Heart right ventricle (tissue), 16 donors: ENCODE measurements around the gene RIBC2. TPM values are rescaled to one million over a fixed set of nuclear protein-coding genes. Genes with fewer than 3 reads are reported as not detected.
"Not testable (repeated sequence)": the region's sequence is repeated elsewhere in the genome, so short reads cannot be mapped to it uniquely, and the experiment has no call there.

Experiments
- ATAC-seq, 8 donors: fragments of 200-7000 bp; cut with Tn5 transposase; one replicate each; pipeline ENCODE4 v1.9.1; 2020; ENCODE audit warnings: mild to moderate bottlenecking in 8 of 8, moderate library complexity in 8 of 8, moderate number of reproducible peaks in 1 of 8
- DNase-seq, 2 donors: peaks; one replicate each; pipeline ENCODE4 v3.0.0-alpha.2; 2020
- H3K27ac ChIP-seq, 10 donors: fragments of 200-600 bp; sonication (generic) in 2 of 10; one replicate each; pipeline versions ENCODE4 v1.5.0 to v1.8.0; 2020 to 2022; ENCODE audit warnings: mild to moderate bottlenecking in 3 of 10
- H3K27me3 ChIP-seq, 7 donors: fragments of 200-600 bp; one replicate each; pipeline ENCODE4 v1.8.0; 2021 to 2022; ENCODE audit warnings: mild to moderate bottlenecking in 2 of 7
- H3K36me3 ChIP-seq, 9 donors: fragments of 200-600 bp; sonication (generic) in 1 of 9; one replicate each; pipeline versions ENCODE4 v1.5.0 to v1.8.0; 2020 to 2022; ENCODE audit warnings: mild to moderate bottlenecking in 2 of 9
- H3K4me1 ChIP-seq, 9 donors: fragments of 200-600 bp; sonication (generic) in 1 of 9; one replicate each; pipeline versions ENCODE4 v1.5.0 to v1.8.0; 2020 to 2022; ENCODE audit warnings: mild to moderate bottlenecking in 4 of 9
- H3K4me3 ChIP-seq, 10 donors: fragments of 200-600 bp; sonication (generic) in 2 of 10; one replicate each; pipeline versions ENCODE4 v1.5.0 to v1.8.0; 2020 to 2022; ENCODE audit warnings: mild to moderate bottlenecking in 7 of 10, moderate library complexity in 2 of 10
- H3K9me3 ChIP-seq, 11 donors: fragments of 200-600 bp in 10 of 11; sonication (generic) in 2 of 11; one replicate each; pipeline versions ENCODE4 v1.5.0 to v1.8.0; 2013 to 2022; ENCODE audit warnings: mild to moderate bottlenecking in 2 of 11, control low read depth in 1 of 11, moderate library complexity in 1 of 11
- WGBS, 2 donors: extraction: QIAGEN DNeasy Blood & Tissue Kit; methylation state at CpG; one replicate each; pipeline ENCODE4 v1.1.7; 2013; ENCODE audit warnings: inconsistent platforms in 1 of 2; 5-methylcytosine and 5-hydroxymethylcytosine counted together
- intact Hi-C, 10 donors: fragments of 100-400 bp; cut with DNase I; formaldehyde crosslinking; loops; one replicate each; pipeline versions ENCODE4 v1.11.1 to v1.14.2; 2022
- long read RNA-seq, 3 donors: library from polyadenylated mRNA; unstranded; transcript quantifications; one replicate each; pipeline ENCODE4 v2.0.0, GENCODE V29; 2020 to 2021
- polyA plus RNA-seq, 2 donors: library from polyadenylated mRNA; stranded (reverse); fragments of 200-250 nt; gene quantifications; one replicate each; pipeline ENCODE4 v1.2.3, GENCODE V29; 2013
- total RNA-seq, 10 donors: library from RNA; stranded (reverse); fragmentation: NEBNext Ultra II Directional in 3 of 10; extraction: Animal tissue kit (Norgen Biotek cat#: 25700) in 3 of 10; gene quantifications; one replicate each; pipeline versions ENCODE4 v1.2.1 to v1.2.4, GENCODE V29; 2021 to 2023
- TF ChIP-seq, protein P1 (sequence below), 9 donors: fragments of 200-600 bp; sonication (generic) in 2 of 9; IDR thresholded peaks; one replicate each; pipeline versions ENCODE4 v1.5.0 to v1.8.0; 2021 to 2022; ENCODE audit warnings: antibody characterized with exemption in 9 of 9, mild to moderate bottlenecking in 5 of 9, moderate library complexity in 1 of 9
- donor health status: Arrhythmogenic right ventricular cardiomyopathy.
- donor health status: ischemic (EF 13 %, LVEDD 7.1; RV severe dilation, severe dysfunction).
- donor health status: healthy with polysubstance abuse.
- donor health status: DM: no; HTN: yes; CAD: no.
- donor health status: DM: no; HTN: no; CAD: no.
- donor health status: ischemic (EF 25% LVEDD 6.9; RV normal size, moderate dysfunction).
- donor health status: ischemic (EF 25% LVEDD 5.7; RV mildly dilated, moderate dysfunction).
- donor health status: healthy.
- donor health status: DM: yes; HTN: yes; CAD: no.
- donor health status: Ischemic cardiomyopathy.
- donor health status: ischemic (EF 35%, LVEDD 5.7; RV mildly dilated, moderate dysfunction).
- donor health status: nonischemic (EF 11% LVEDD 7.7; RV severe dilation, severe dysfunction).
- donor health status: DM: yes; HTN: yes; CAD: no.
- donor health status: PGD.
- donor health status: ischemic (EF 29% LVEDD 5.4; RV normal size, mild dysfunction).
- donor health status: nonischemic (EF 23%, LVEDD 6.1; RV moderate dilation, normal function).

RIBC2 gene, protein sequence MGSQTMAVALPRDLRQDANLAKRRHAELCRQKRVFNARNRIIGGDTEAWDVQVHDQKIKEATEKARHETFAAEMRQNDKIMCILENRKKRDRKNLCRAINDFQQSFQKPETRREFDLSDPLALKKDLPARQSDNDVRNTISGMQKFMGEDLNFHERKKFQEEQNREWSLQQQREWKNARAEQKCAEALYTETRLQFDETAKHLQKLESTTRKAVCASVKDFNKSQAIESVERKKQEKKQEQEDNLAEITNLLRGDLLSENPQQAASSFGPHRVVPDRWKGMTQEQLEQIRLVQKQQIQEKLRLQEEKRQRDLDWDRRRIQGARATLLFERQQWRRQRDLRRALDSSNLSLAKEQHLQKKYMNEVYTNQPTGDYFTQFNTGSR
- total RNA-seq, result 1 to 10 TPM in 1 of 10 donors, under 1 TPM in 1, not detected in 8; 0.20 to 1.2 TPM
- under 1 TPM in 1 of 2 donors, not detected in 1; 0.06 TPM for polyA plus RNA-seq
- long read RNA-seq, donor 1, result 0 reads
- long read RNA-seq, donor 2, result 0 reads
- long read RNA-seq, donor 3, result 0 reads

DNA sequence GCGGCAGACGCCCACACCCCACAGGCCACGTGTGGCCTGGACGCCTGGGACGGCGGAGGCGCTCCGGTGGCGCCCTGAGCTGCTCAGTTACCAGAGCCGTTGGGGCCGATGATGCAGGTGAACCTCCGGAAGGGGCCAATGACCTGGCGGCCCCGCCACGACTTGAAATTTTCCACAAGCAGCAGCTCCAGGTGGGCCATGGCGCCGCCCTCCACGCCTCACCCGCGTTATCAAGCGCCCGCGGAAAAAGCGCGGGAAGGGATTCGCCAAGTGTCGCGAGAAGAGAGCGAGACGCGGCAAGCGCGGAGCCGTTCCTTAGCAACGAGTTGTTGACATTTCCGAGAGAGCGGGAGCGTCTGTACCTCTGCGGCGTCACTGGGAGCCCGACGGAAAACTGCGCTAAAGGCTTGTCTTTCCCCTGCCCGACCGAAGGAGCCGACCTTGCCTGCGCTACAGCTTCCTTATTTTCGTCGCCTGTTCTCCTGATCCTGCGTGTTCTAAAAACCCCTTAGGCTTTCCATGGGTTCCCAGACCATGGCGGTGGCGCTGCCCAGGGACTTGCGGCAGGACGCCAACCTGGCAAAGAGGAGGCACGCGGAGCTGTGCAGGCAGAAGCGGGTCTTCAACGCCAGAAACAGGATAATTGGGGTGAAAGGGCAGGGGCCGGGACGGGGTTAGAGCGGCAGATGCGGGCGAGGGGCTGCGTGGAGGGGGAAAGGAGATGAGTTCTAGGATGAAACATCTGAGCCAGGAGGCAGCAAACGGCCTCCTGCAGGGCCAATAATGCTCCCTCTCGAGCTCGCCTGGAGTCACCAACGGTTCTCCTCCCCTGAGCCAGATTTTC is at the start of gene RIBC2, which contains the start of gene SMC1B:
Gene RIBC2 (plus strand): TSS at position 326 of the 844 bp plus-strand sequence. CDS start 194 bp downstream, at position 520.
Gene SMC1B (minus strand): TSS at position 232 of the 844 bp plus-strand sequence. CDS start 32 bp downstream, at position 200.
- TF ChIP-seq, protein P1, sequence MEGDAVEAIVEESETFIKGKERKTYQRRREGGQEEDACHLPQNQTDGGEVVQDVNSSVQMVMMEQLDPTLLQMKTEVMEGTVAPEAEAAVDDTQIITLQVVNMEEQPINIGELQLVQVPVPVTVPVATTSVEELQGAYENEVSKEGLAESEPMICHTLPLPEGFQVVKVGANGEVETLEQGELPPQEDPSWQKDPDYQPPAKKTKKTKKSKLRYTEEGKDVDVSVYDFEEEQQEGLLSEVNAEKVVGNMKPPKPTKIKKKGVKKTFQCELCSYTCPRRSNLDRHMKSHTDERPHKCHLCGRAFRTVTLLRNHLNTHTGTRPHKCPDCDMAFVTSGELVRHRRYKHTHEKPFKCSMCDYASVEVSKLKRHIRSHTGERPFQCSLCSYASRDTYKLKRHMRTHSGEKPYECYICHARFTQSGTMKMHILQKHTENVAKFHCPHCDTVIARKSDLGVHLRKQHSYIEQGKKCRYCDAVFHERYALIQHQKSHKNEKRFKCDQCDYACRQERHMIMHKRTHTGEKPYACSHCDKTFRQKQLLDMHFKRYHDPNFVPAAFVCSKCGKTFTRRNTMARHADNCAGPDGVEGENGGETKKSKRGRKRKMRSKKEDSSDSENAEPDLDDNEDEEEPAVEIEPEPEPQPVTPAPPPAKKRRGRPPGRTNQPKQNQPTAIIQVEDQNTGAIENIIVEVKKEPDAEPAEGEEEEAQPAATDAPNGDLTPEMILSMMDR (IDR thresholded peaks at IDR 0.05), result peak in 1 of 9 donors; percentile 10
- WGBS, 2 donors, result 8 to 10% methylated on average over 68 of the region's 68 CpGs
- intact Hi-C loops, result loop anchor here in 1 of 10 donors (5.0 kb wide), 1 partner anchor 71 kb away; no protein-coding TSS in a partner anchor
- no peaks in the 10 kb centered on the region for H3K9me3 ChIP-seq
- H3K4me1 ChIP-seq, result peaks cover 0 to 21% (median 11%) of the 10 kb centered on the region in 9 donors
- H3K4me3 ChIP-seq, result peak within 1 kb of the TSS; percentile 28 to 61 (median 47)
- peak within 1 kb of the TSS in 3 of 10 donors; percentile 26 to 43 (median 28) for H3K27ac ChIP-seq
- peak; percentile 85 to 96 (median 90) for ATAC-seq
- no peaks in the 10 kb centered on the region for H3K36me3 ChIP-seq
- DNase-seq, result peak; percentile 74 to 80
- H3K27me3 ChIP-seq, result peaks cover 0 to 12% (median 0%) of the 10 kb centered on the region in 7 donors

DNA sequence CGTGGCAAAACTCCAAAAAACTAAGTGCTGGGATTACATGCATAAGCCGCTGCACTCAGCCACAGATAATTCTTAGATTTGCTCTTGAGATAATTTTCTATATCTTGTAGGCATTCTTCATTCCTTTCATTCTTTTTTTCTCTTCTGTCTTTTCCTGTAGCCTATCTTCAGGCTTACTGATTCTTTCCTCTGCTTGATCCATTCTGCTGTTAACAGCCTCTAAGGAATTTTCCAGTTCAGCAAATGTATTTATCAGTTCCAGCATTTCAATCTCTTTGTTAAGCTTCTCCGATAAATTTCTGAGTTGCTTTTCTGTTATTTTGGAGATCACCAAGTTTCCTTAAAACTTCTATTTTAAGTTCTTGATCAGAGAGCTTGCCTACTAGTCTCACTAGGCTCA is 46.8 kb upstream of the RIBC2 start:
- no peak for DNase-seq
- H3K36me3 ChIP-seq, result no peaks in the 10 kb centered on the region
- H3K4me3 ChIP-seq, result no peak overlapping the region
- ATAC-seq, result no peak
- intact Hi-C loops, result no loop called here
- H3K9me3 ChIP-seq, result peaks cover 0 to 22% (median 7%) of the 10 kb centered on the region in 11 donors
- no peak overlapping the region for H3K27ac ChIP-seq
- no peaks in the 10 kb centered on the region for H3K4me1 ChIP-seq
- no peaks in the 10 kb centered on the region for H3K27me3 ChIP-seq
- TF ChIP-seq, protein P1 (IDR thresholded peaks at IDR 0.05), result no peak
- WGBS, 2 donors, result 81 to 91% methylated on average over 3 of the region's 3 CpGs

DNA sequence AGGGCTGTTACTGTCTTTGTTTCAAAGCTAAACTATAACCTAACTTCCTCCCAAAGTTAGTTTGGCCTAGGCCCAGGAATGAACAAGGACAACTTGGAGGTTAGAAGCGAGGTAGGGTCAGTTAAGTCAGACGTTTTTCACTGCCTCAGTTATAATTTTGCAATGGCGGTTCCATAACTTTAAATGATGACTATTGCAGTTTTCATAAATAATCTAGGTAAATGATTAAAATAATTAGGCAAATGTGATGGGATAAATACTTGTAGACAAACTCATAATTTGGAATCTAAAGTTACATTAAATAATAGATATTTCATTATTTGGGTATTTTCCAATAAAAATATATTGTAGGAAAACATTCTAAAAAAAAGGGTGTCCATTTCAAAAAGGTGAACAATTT is 39.9 kb upstream of the RIBC2 start:
- H3K4me3 ChIP-seq, DNase-seq, intact Hi-C loops, H3K27me3 ChIP-seq, H3K9me3 ChIP-seq, H3K27ac ChIP-seq, ATAC-seq, H3K36me3 ChIP-seq: not testable (repeated sequence)
- H3K4me1 ChIP-seq, result peaks cover 0 to 10% (median 0%) of the 10 kb centered on the region in 9 donors
- WGBS, 2 donors, result 84 to 91% methylated on average over 3 of the region's 3 CpGs

DNA sequence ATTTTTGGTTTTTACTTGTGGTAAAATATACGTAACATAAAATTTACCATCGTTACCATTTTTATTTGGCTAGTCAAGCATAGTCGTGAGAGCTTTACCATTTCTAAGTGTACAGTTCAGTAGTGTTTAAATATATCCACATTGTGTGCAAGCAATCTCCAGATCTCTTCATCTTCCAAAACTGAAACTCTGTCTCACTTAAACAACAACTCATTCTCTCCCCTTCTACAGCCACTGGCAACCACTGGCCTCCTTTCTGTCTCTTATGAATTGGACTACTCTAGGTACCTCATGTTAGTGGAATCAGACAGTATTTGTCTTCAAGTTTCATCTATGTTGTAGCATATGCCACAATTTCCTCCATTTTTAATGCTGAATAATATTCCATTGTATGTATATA is 37.5 kb upstream of the RIBC2 start:
- H3K4me3 ChIP-seq, result no peak overlapping the region
- no peak for ATAC-seq
- no peak overlapping the region for H3K27ac ChIP-seq
- intact Hi-C loops, result no loop called here
- no peaks in the 10 kb centered on the region for H3K36me3 ChIP-seq
- DNase-seq, result no peak
- 91 to 95% methylated on average over 3 of the region's 3 CpGs for WGBS, 2 donors
- H3K4me1 ChIP-seq, result peaks cover 0 to 10% (median 0%) of the 10 kb centered on the region in 9 donors
- no peaks in the 10 kb centered on the region for H3K27me3 ChIP-seq
- no peaks in the 10 kb centered on the region for H3K9me3 ChIP-seq
- TF ChIP-seq, protein P1 (IDR thresholded peaks at IDR 0.05), result no peak
